MCF 10A (cell line): ENCODE results near the gene TMEM151A. TPM values are rescaled to one million over a fixed set of nuclear protein-coding genes. Genes with fewer than 3 reads are reported as not detected.
A peak's percentile ranks its signal among the peaks of the same experiment; 100 is the strongest.

Experiments used
- BruUV-seq: library from RNA; stranded (reverse); fragments of 400-500 nt; replicated peaks from 2 replicates; lab custom pipeline; 2021; lab: Mats Ljungman, UMichigan
- CTCF ChIA-PET: fragments of 300-600 bp; sonication (Branson Sonifier 250); formaldehyde crosslinking; extraction: SDS; loops from one replicate; lab custom pipeline; 2021; ENCODE audit warnings: antibody characterized with exemption, inconsistent platforms; lab: Yijun Ruan, JAX
- POLR2A ChIA-PET: fragments of 300-600, 350-650 bp; sonication (Branson Sonifier 250); formaldehyde crosslinking; extraction: SDS; loops from one replicate; lab custom pipeline; 2020; ENCODE audit warnings: antibody characterized with exemption, inconsistent platforms; lab: Yijun Ruan, JAX
- DNase-seq: peaks from one replicate; pipeline ENCODE4 v3.0.0-alpha.2; 2018; ENCODE audit not compliant: unreplicated experiment
- H3K27ac Mint-ChIP-seq: one replicate; pipeline ENCODE4 v1.8.0; 2022; ENCODE audit warnings: mild to moderate bottlenecking, low read depth, mixed read lengths; ENCODE audit not compliant: unreplicated experiment
- H3K27me3 Mint-ChIP-seq: one replicate; pipeline ENCODE4 v1.8.0; 2022; ENCODE audit warnings: mixed read lengths; ENCODE audit not compliant: insufficient read depth, unreplicated experiment
- H3K36me3 Mint-ChIP-seq: one replicate; pipeline ENCODE4 v1.8.0; 2022; ENCODE audit warnings: mild to moderate bottlenecking, moderate library complexity, mixed read lengths; ENCODE audit not compliant: insufficient read depth, unreplicated experiment
- H3K4me1 Mint-ChIP-seq: one replicate; pipeline ENCODE4 v1.8.0; 2022; ENCODE audit warnings: mixed read lengths; ENCODE audit not compliant: insufficient read depth, unreplicated experiment
- H3K4me3 Mint-ChIP-seq: one replicate; pipeline ENCODE4 v1.8.0; 2022; ENCODE audit warnings: mild to moderate bottlenecking, moderate library complexity, mixed read lengths; ENCODE audit not compliant: unreplicated experiment
- H3K9me3 Mint-ChIP-seq: one replicate; pipeline ENCODE4 v1.8.0; 2022; ENCODE audit warnings: mixed read lengths; ENCODE audit not compliant: unreplicated experiment
- intact Hi-C: fragments of 100-400 bp; cut with micrococcal nuclease; formaldehyde crosslinking; loops from 2 replicates; pipeline ENCODE4 v1.14.1; 2022
- total RNA-seq: library from RNA; stranded (reverse); gene quantifications from 2 replicates; pipeline ENCODE4 v1.2.3, GENCODE V29; 2022
- TF ChIP-seq, protein P1 (sequence below): fragments of 200-600 bp; IDR thresholded peaks from one replicate; pipeline ENCODE4 v1.8.0; 2022; ENCODE audit warnings: antibody characterized with exemption, mild to moderate bottlenecking; ENCODE audit not compliant: unreplicated experiment

Gene TMEM151A
- total RNA-seq, 1 experiment from 2014 or later, result not detected

DNA sequence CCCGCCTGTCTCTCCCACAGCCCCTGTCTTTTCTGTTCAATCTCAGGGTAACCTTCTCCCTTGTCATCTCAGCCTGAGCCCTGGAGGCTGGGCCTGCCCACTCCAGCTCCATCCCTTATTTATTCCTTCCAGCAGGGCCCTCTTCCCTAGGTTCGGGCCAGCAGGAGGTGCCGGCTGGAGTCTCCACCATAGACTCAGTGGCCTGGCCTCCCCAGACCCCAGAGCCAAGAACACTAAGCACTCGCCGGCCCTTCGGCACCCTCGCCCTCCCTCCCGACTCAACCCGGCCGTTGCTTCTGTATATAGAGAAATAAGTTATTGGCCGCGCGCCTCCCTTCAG, 24.7 kb upstream of the TMEM151A start:
- Mint-ChIP-seq H3K36me3 (peaks cover 30% of the 10 kb centered on the region), H3K27me3 (no peaks in the 10 kb centered on the region), H3K9me3 (no peaks in the 10 kb centered on the region), H3K4me3 (peak overlapping the region; percentile 96), H3K27ac (peak overlapping the region; percentile 91), H3K4me1 (no peaks in the 10 kb centered on the region)
- BruUV-seq, result no TSS peak
- no peak for DNase-seq
- intact Hi-C loops, result no loop called here
- TF ChIP-seq, protein P1, sequence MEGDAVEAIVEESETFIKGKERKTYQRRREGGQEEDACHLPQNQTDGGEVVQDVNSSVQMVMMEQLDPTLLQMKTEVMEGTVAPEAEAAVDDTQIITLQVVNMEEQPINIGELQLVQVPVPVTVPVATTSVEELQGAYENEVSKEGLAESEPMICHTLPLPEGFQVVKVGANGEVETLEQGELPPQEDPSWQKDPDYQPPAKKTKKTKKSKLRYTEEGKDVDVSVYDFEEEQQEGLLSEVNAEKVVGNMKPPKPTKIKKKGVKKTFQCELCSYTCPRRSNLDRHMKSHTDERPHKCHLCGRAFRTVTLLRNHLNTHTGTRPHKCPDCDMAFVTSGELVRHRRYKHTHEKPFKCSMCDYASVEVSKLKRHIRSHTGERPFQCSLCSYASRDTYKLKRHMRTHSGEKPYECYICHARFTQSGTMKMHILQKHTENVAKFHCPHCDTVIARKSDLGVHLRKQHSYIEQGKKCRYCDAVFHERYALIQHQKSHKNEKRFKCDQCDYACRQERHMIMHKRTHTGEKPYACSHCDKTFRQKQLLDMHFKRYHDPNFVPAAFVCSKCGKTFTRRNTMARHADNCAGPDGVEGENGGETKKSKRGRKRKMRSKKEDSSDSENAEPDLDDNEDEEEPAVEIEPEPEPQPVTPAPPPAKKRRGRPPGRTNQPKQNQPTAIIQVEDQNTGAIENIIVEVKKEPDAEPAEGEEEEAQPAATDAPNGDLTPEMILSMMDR, result no peak
- CTCF ChIA-PET, result interaction anchor here (1.1 to 4.3 kb wide), 2 partner anchors 15 to 45 kb away, joined by 3 to 24 read pairs; no protein-coding TSS in a partner anchor
- POLR2A ChIA-PET, result interaction anchor here (0.6 to 2.2 kb wide), 10 partner anchors 14 to 407 kb away, joined by 3 to 17 read pairs (median 3); partner anchors contain the start of genes BBS1, FOSL1, MUS81 and PACS1

- H3K4me1 Mint-ChIP-seq, result no peaks in the 10 kb centered on the region
- intact Hi-C loops, result loop anchor here (1.0 kb wide), 1 partner anchor 22 kb away; the partner anchor contains the start of gene YIF1A
- H3K27ac Mint-ChIP-seq, result peak overlapping the region; percentile 91
- H3K36me3 Mint-ChIP-seq, result peaks cover 36% of the 10 kb centered on the region
- CTCF ChIA-PET, result interaction anchor here (1.1 to 4.3 kb wide), 2 partner anchors 14 to 46 kb away, joined by 3 to 24 read pairs; no protein-coding TSS in a partner anchor
- BruUV-seq, result no TSS peak
- H3K9me3 Mint-ChIP-seq, result no peaks in the 10 kb centered on the region
- TF ChIP-seq, protein P1, result no peak
- POLR2A ChIA-PET, result interaction anchor here (0.7 to 2.3 kb wide), 19 partner anchors 13 to 1399 kb away, joined by 3 to 17 read pairs (median 3); partner anchors contain the start of genes BANF1, BBS1, BRMS1 and EIF1AD
- DNase-seq, result peak; percentile 75
- peak overlapping the region; percentile 96 for H3K4me3 Mint-ChIP-seq
- H3K27me3 Mint-ChIP-seq, result no peaks in the 10 kb centered on the region
Observed at GRCh38 chr11:66267379-66268243, 24.1 kb upstream of the TMEM151A start.

GRCh38 chr11:66268244-66268951, 23.3 kb upstream of the TMEM151A start, which contains the start of gene RAB1B:
Gene RAB1B, plus strand, starts transcription at chr11:66268639. Its CDS starts 41 bp downstream, at chr11:66268680.
- ChIA-PET POLR2A (interaction anchor here (0.7 to 2.3 kb wide), 15 partner anchors 12 to 1400 kb away, joined by 3 to 17 read pairs (median 5); partner anchors contain the start of genes BANF1, BRMS1, EIF1AD and MRPL11), CTCF (interaction anchor here (1.1 to 4.3 kb wide), 2 partner anchors 13 to 46 kb away, joined by 3 to 24 read pairs; no protein-coding TSS in a partner anchor)
- H3K27ac Mint-ChIP-seq, result peak within 1 kb of the TSS; percentile 91
- H3K4me1 Mint-ChIP-seq, result peaks cover 2% of the 10 kb centered on the region
- no peaks in the 10 kb centered on the region for H3K9me3 Mint-ChIP-seq
- TF ChIP-seq, protein P1, result no peak
- peaks cover 37% of the 10 kb centered on the region for H3K36me3 Mint-ChIP-seq
- BruUV-seq, result no TSS peak
- intact Hi-C loops, result loop anchor here (1.0 kb wide), 1 partner anchor 21 kb away; the partner anchor contains the start of gene YIF1A
- DNase-seq, result peak; percentile 100
- H3K4me3 Mint-ChIP-seq, result peak within 1 kb of the TSS; percentile 96
- no peaks in the 10 kb centered on the region for H3K27me3 Mint-ChIP-seq
